K562 (cell line): ENCODE data around the gene ZCWPW1. TPM values are rescaled to one million over a fixed set of nuclear protein-coding genes. Genes with fewer than 3 reads are reported as not detected.

Source experiments
- CREBBP ChIP-seq: IDR thresholded peaks from one replicate; pipeline ENCODE4 v1.6.1; 2012; ENCODE audit warnings: low read depth, mild to moderate bottlenecking, control low read depth, inconsistent platforms, low read length
- CREM ChIP-seq: IDR thresholded peaks from 2 replicates; pipeline ENCODE4 v1.6.1; 2014; ENCODE audit warnings: antibody characterized with exemption, low read depth
- ETS2 ChIP-seq: IDR thresholded peaks from 2 replicates; pipeline ENCODE4 v1.6.1; 2016; ENCODE audit warnings: borderline replicate concordance, missing genetic modification characterization, mild to moderate bottlenecking, moderate library complexity, missing compliant biosample characterization; ENCODE audit not compliant: poor library complexity, severe bottlenecking
- EZH2 ChIP-seq: IDR thresholded peaks from 2 replicates; pipeline ENCODE4 v1.6.1; 2012; ENCODE audit warnings: low read depth, mild to moderate bottlenecking, inconsistent platforms, low read length, borderline replicate concordance
- FOXA1 ChIP-seq: fragments of 450-650 bp; IDR thresholded peaks from 2 replicates; pipeline ENCODE4 v1.6.1; 2016; ENCODE audit warnings: mild to moderate bottlenecking, borderline replicate concordance
- GATA2 ChIP-seq: sonication (generic); formaldehyde crosslinking; IDR thresholded peaks from 2 replicates; pipeline ENCODE4 v1.4.0; 2020; ENCODE audit warnings: mild to moderate bottlenecking, missing genetic modification reagents
- NCOA4 ChIP-seq: fragments of 450-650 bp; IDR thresholded peaks from 2 replicates; pipeline ENCODE4 v1.6.1; 2018; ENCODE audit warnings: mild to moderate bottlenecking; ENCODE audit not compliant: partially characterized antibody
- POLR2A ChIP-seq: fragments of 450-650 bp; conservative IDR thresholded peaks from 2 replicates; pipeline ENCODE4 v1.6.1; 2016
- SAFB ChIP-seq: fragments of 200-400 bp; formaldehyde crosslinking; IDR thresholded peaks from 2 replicates; pipeline ENCODE4 v1.6.1; 2017; ENCODE audit warnings: low read depth, low read length, borderline replicate concordance
- SMAD2 ChIP-seq: fragments of 150-350 bp; IDR thresholded peaks from 2 replicates; pipeline ENCODE4 v1.6.1; 2014; ENCODE audit warnings: low read depth, mild to moderate bottlenecking, low read length
- TCF7L2 ChIP-seq: fragments of 150-350 bp; IDR thresholded peaks from 2 replicates; pipeline ENCODE4 v1.6.1; 2016; ENCODE audit warnings: low read depth, mild to moderate bottlenecking, low read length, moderate library complexity
- TRIM28 ChIP-seq: fragments of 450-650 bp; IDR thresholded peaks from 2 replicates; pipeline ENCODE4 v1.6.1; 2017
- ZFP1 ChIP-seq: fragments of 450-650 bp; formaldehyde crosslinking; IDR thresholded peaks from 2 replicates; pipeline ENCODE4 v1.4.0; 2020; ENCODE audit warnings: mild to moderate bottlenecking, mixed read lengths
- ZZZ3 ChIP-seq: fragments of 450-650 bp; IDR thresholded peaks from 2 replicates; pipeline ENCODE4 v1.6.1; 2016; ENCODE audit warnings: antibody characterized with exemption, mild to moderate bottlenecking, moderate library complexity
- polyA plus RNA-seq, 8 experiments: library from polyadenylated mRNA; depleted of rRNA in 4 of 8; stranded (reverse) in 5 of 8; unstranded in 3 of 8; fragments of >200 nt; fragmentation: Nextera tagmentation in 2 of 8; fragmentation: Illumina TruSeq in 1 of 8; extraction: Ambion mirVana in 2 of 8; extraction: Trizol in 1 of 8; gene quantifications; 2 replicates each; pipeline versions ENCODE4 v1.2.1 to v1.2.3, GENCODE V29; 2011 to 2014; ENCODE audit warnings: inconsistent platforms in 1 of 8, missing spikeins in 1 of 8
- total RNA-seq, 7 experiments: library from RNA; depleted of rRNA in 6 of 7; stranded (reverse); fragments of >200 nt in 6 of 7; fragmentation: Illumina TruSeq in 2 of 7; extraction: Trizol in 2 of 7; gene quantifications; 2 replicates each; pipeline versions ENCODE4 v1.2.1 to v1.2.3, GENCODE V29; 2011 to 2021; ENCODE audit warnings: low replicate concordance in 1 of 7
- TF ChIP-seq, protein P1 (sequence below), 2 experiments: fragments of 450-650 bp; formaldehyde crosslinking in 1 of 2; IDR thresholded peaks; 2 replicates each; pipeline versions ENCODE4 v1.4.0 to v1.6.1; 2014 to 2020; ENCODE audit warnings: mild to moderate bottlenecking in 2 of 2, borderline replicate concordance in 1 of 2, low read depth in 1 of 2
- TF ChIP-seq, protein P2 (sequence below), 2 experiments: fragments of 150-350 bp in 1 of 2; IDR thresholded peaks; 2 replicates each; pipeline ENCODE4 v1.6.1; 2012 to 2016; ENCODE audit warnings: low read depth in 2 of 2, low read length in 2 of 2, mild to moderate bottlenecking in 1 of 2, moderate library complexity in 1 of 2
- TF ChIP-seq, protein P3 (sequence below): fragments of 450-650 bp; formaldehyde crosslinking; IDR thresholded peaks from 2 replicates; pipeline ENCODE4 v1.4.0; 2020; ENCODE audit warnings: mild to moderate bottlenecking, moderate library complexity

The ZCWPW1 gene
- total and polyA plus RNA-seq, 9 of the 15 experiments (the other 6 are each of a cell fraction or from before 2014, with no cell fraction given): 0.18 to 1.7 (median 1.2) TPM

DNA sequence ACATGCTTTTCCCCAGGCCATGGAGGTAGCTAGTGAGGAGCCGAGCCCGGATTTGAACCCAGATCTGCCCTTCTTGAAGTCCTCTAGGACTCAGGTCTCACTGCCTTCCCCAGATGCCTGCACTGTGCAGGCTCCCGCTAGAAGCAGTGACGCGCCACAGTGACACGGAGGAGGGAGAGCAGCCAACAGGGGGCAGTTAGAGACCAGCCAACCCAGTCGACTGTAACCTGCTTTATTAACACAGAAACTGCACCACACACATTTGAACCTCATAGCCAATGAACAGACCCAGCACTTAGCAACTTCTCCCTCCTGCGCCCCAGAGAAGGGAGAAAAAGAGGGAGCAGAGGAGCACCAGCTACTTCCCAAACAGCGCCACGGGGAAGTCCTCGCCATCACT lies 27.8 kb downstream of the ZCWPW1 start (continued):
- no peak for TF ChIP-seq TCF7L2
- TF ChIP-seq, protein P1, sequence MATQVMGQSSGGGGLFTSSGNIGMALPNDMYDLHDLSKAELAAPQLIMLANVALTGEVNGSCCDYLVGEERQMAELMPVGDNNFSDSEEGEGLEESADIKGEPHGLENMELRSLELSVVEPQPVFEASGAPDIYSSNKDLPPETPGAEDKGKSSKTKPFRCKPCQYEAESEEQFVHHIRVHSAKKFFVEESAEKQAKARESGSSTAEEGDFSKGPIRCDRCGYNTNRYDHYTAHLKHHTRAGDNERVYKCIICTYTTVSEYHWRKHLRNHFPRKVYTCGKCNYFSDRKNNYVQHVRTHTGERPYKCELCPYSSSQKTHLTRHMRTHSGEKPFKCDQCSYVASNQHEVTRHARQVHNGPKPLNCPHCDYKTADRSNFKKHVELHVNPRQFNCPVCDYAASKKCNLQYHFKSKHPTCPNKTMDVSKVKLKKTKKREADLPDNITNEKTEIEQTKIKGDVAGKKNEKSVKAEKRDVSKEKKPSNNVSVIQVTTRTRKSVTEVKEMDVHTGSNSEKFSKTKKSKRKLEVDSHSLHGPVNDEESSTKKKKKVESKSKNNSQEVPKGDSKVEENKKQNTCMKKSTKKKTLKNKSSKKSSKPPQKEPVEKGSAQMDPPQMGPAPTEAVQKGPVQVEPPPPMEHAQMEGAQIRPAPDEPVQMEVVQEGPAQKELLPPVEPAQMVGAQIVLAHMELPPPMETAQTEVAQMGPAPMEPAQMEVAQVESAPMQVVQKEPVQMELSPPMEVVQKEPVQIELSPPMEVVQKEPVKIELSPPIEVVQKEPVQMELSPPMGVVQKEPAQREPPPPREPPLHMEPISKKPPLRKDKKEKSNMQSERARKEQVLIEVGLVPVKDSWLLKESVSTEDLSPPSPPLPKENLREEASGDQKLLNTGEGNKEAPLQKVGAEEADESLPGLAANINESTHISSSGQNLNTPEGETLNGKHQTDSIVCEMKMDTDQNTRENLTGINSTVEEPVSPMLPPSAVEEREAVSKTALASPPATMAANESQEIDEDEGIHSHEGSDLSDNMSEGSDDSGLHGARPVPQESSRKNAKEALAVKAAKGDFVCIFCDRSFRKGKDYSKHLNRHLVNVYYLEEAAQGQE (IDR thresholded peaks at IDR 0.05; ENCODE audit: borderline replicate concordance): peak; percentile 86
- TF ChIP-seq, protein P1 (CRISPR knock-in tag; IDR thresholded peaks at IDR 0.05; ENCODE audit: low read depth): no peak
- no peak for TF ChIP-seq ETS2 (tag)
- TF ChIP-seq SMAD2: no peak
- no peak for TF ChIP-seq ZZZ3
- no peak for TF ChIP-seq NCOA4
- TF ChIP-seq, protein P2, sequence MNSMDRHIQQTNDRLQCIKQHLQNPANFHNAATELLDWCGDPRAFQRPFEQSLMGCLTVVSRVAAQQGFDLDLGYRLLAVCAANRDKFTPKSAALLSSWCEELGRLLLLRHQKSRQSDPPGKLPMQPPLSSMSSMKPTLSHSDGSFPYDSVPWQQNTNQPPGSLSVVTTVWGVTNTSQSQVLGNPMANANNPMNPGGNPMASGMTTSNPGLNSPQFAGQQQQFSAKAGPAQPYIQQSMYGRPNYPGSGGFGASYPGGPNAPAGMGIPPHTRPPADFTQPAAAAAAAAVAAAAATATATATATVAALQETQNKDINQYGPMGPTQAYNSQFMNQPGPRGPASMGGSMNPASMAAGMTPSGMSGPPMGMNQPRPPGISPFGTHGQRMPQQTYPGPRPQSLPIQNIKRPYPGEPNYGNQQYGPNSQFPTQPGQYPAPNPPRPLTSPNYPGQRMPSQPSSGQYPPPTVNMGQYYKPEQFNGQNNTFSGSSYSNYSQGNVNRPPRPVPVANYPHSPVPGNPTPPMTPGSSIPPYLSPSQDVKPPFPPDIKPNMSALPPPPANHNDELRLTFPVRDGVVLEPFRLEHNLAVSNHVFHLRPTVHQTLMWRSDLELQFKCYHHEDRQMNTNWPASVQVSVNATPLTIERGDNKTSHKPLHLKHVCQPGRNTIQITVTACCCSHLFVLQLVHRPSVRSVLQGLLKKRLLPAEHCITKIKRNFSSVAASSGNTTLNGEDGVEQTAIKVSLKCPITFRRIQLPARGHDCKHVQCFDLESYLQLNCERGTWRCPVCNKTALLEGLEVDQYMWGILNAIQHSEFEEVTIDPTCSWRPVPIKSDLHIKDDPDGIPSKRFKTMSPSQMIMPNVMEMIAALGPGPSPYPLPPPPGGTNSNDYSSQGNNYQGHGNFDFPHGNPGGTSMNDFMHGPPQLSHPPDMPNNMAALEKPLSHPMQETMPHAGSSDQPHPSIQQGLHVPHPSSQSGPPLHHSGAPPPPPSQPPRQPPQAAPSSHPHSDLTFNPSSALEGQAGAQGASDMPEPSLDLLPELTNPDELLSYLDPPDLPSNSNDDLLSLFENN (IDR thresholded peaks at IDR 0.05; ENCODE audit: low read depth in 2 of 2, low read length in 2 of 2): no peak
- no peak for TF ChIP-seq ZFP1 (CRISPR knock-in tag)
- TF ChIP-seq, protein P3, sequence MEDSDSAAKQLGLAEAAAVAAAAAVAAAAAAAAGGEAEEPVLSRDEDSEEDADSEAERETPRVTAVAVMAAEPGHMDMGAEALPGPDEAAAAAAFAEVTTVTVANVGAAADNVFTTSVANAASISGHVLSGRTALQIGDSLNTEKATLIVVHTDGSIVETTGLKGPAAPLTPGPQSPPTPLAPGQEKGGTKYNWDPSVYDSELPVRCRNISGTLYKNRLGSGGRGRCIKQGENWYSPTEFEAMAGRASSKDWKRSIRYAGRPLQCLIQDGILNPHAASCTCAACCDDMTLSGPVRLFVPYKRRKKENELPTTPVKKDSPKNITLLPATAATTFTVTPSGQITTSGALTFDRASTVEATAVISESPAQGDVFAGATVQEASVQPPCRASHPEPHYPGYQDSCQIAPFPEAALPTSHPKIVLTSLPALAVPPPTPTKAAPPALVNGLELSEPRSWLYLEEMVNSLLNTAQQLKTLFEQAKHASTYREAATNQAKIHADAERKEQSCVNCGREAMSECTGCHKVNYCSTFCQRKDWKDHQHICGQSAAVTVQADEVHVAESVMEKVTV (CRISPR knock-in tag): peak; percentile 56
- TF ChIP-seq CREBBP: no peak
- no peak for TF ChIP-seq TRIM28
- TF ChIP-seq FOXA1: no peak
- peak; percentile 94 for TF ChIP-seq CREM
- TF ChIP-seq GATA2 (CRISPR knock-in tag): no peak
- TF ChIP-seq POLR2A: no peak
- TF ChIP-seq EZH2: no peak
- no peak for TF ChIP-seq SAFB
